Measurements from ENCODE around the gene NAV2.
"Not testable (repeated sequence)": the region's sequence is repeated elsewhere in the genome, so short reads cannot be mapped to it uniquely, and the experiment has no call there.

Gene NAV2

GRCh38 chr11:20110908-20111669, 398.5 kb downstream of the NAV2 start:
- no peak for DNase-seq

GRCh38 chr11:20111871-20112270, 399.2 kb downstream of the NAV2 start:
- no peak for DNase-seq

GRCh38 chr11:20112291-20113148, 399.9 kb downstream of the NAV2 start:
- DNase-seq, result no peak

GRCh38 chr11:20113149-20113438, 400.5 kb downstream of the NAV2 start:
- DNase-seq, result no peak

GRCh38 chr11:20114588-20114987, 402.0 kb downstream of the NAV2 start:
- DNase-seq, result no peak

- DNase-seq, result no peak
Measured at GRCh38 chr11:20116825-20117224, 404.2 kb downstream of the NAV2 start.

- DNase-seq, result no peak
Measured at GRCh38 chr11:20117291-20117690, 404.7 kb downstream of the NAV2 start.

- DNase-seq, result no peak
Measured at GRCh38 chr11:20118209-20118608, 405.6 kb downstream of the NAV2 start.

- no peak for DNase-seq
Measured at GRCh38 chr11:20119315-20119714, 406.7 kb downstream of the NAV2 start.

- no peak for DNase-seq
Measured at GRCh38 chr11:20120134-20120925, 407.7 kb downstream of the NAV2 start.

GRCh38 chr11:20122131-20122530, 409.5 kb downstream of the NAV2 start:
- no peak for DNase-seq

GRCh38 chr11:20125927-20126326, 413.3 kb downstream of the NAV2 start:
- no peak for DNase-seq

- DNase-seq, result no peak
Measured at GRCh38 chr11:20126724-20127123, 414.1 kb downstream of the NAV2 start.

GRCh38 chr11:20127671-20128527, 415.3 kb downstream of the NAV2 start:
- peak; percentile 60 for DNase-seq

GRCh38 chr11:20128528-20128825, 415.8 kb downstream of the NAV2 start:
- DNase-seq, result not testable (repeated sequence)

GRCh38 chr11:20129665-20130064, 417.0 kb downstream of the NAV2 start:
- DNase-seq, result no peak

GRCh38 chr11:20131788-20132666, 419.4 kb downstream of the NAV2 start:
- DNase-seq, result peak; percentile 24

- no peak for DNase-seq
Measured at GRCh38 chr11:20132667-20133039, 420.0 kb downstream of the NAV2 start.

- DNase-seq, result no peak
Measured at GRCh38 chr11:20134991-20135736, 422.5 kb downstream of the NAV2 start.

GRCh38 chr11:20137637-20138036, 425.0 kb downstream of the NAV2 start:
- no peak for DNase-seq

- no peak for DNase-seq
Measured at GRCh38 chr11:20138707-20139106, 426.1 kb downstream of the NAV2 start.

All from activated effector memory CD4-positive, alpha-beta T cell treated with Interleukin-2 at 50 U/mL for 16 hours (primary cell).